HG03469 (cell line): ENCODE results near the gene DCAF17.
"Not testable (repeated sequence)": the region's sequence is repeated elsewhere in the genome, so short reads cannot be mapped to it uniquely, and the experiment has no call there.

Experiments
- ATAC-seq: cut with Tn5 transposase; IDR thresholded peaks from one replicate; pipeline ENCODE4 v1.9.1; 2021; ENCODE audit warnings: mild to moderate bottlenecking, moderate library complexity, moderate number of reproducible peaks; ENCODE audit not compliant: unreplicated experiment

The DCAF17 gene

GRCh38 chr2:171447675-171448074 lies 13.6 kb downstream of the DCAF17 start:
- no peak for ATAC-seq

GRCh38 chr2:171451074-171451473 lies 17.0 kb downstream of the DCAF17 start:
- no peak for ATAC-seq

- no peak for ATAC-seq
Measured at GRCh38 chr2:171452773-171453172, 18.7 kb downstream of the DCAF17 start.

- no peak for ATAC-seq
Measured at GRCh38 chr2:171459498-171459897, 25.5 kb downstream of the DCAF17 start.

- no peak for ATAC-seq
Measured at GRCh38 chr2:171460537-171460936, 26.5 kb downstream of the DCAF17 start.

GRCh38 chr2:171469176-171469575 lies 35.1 kb downstream of the DCAF17 start:
- ATAC-seq, result no peak

- no peak for ATAC-seq
Measured at GRCh38 chr2:171470129-171470528, 36.1 kb downstream of the DCAF17 start.

GRCh38 chr2:171475979-171476378 lies 42.0 kb downstream of the DCAF17 start:
- ATAC-seq, result no peak

- no peak for ATAC-seq
Measured at GRCh38 chr2:171478345-171478744, 44.3 kb downstream of the DCAF17 start.

- peak; percentile 64 for ATAC-seq
Measured at GRCh38 chr2:171479154-171479814, 45.3 kb downstream of the DCAF17 start.

GRCh38 chr2:171480908-171481307 lies 46.9 kb downstream of the DCAF17 start:
- ATAC-seq, result no peak

GRCh38 chr2:171482308-171482707 lies 48.3 kb downstream of the DCAF17 start:
- no peak for ATAC-seq

GRCh38 chr2:171482877-171483276 lies 48.9 kb downstream of the DCAF17 start:
- no peak for ATAC-seq

- ATAC-seq, result no peak
Measured at GRCh38 chr2:171483793-171484192, 49.8 kb downstream of the DCAF17 start.

GRCh38 chr2:171485116-171485515 lies 51.1 kb downstream of the DCAF17 start:
- ATAC-seq, result no peak

GRCh38 chr2:171487201-171487600 lies 53.2 kb downstream of the DCAF17 start:
- no peak for ATAC-seq

- no peak for ATAC-seq
Measured at GRCh38 chr2:171487803-171488259, 53.8 kb downstream of the DCAF17 start.

GRCh38 chr2:171490577-171490976 lies 56.6 kb downstream of the DCAF17 start:
- ATAC-seq, result no peak

GRCh38 chr2:171491292-171491691 lies 57.3 kb downstream of the DCAF17 start:
- ATAC-seq, result no peak

GRCh38 chr2:171492664-171493063 lies 58.6 kb downstream of the DCAF17 start:
- ATAC-seq, result no peak

- ATAC-seq, result not testable (repeated sequence)
Measured at GRCh38 chr2:171497664-171498063, 63.6 kb downstream of the DCAF17 start.

GRCh38 chr2:171505374-171505773 lies 71.3 kb downstream of the DCAF17 start:
- ATAC-seq, result no peak
